SW480 (cell line): ENCODE measurements around the gene NCAPD2.
A peak's percentile ranks its signal among the peaks of the same experiment; 100 is the strongest.
"Not testable (repeated sequence)": the region's sequence is repeated elsewhere in the genome, so short reads cannot be mapped to it uniquely, and the experiment has no call there.

Source experiments
- DNase-seq: peaks from one replicate; pipeline ENCODE4 v3.0.0-alpha.2; 2016; ENCODE audit warnings: low spot score

NCAPD2 gene

GRCh38 chr12:6463216-6463615 lies 30.7 kb upstream of the NCAPD2 start:
- no peak for DNase-seq

GRCh38 chr12:6463858-6464257 lies 30.0 kb upstream of the NCAPD2 start:
- no peak for DNase-seq

- no peak for DNase-seq
Observed at GRCh38 chr12:6464531-6464930, 29.4 kb upstream of the NCAPD2 start.

- DNase-seq = peak; percentile 71
Observed at GRCh38 chr12:6465467-6466183, 28.3 kb upstream of the NCAPD2 start.

GRCh38 chr12:6466184-6466573 lies 27.7 kb upstream of the NCAPD2 start:
- DNase-seq = no peak

GRCh38 chr12:6466751-6467150 lies 27.2 kb upstream of the NCAPD2 start:
- DNase-seq = not testable (repeated sequence)

- not testable (repeated sequence) for DNase-seq
Observed at GRCh38 chr12:6467571-6468282, 26.2 kb upstream of the NCAPD2 start.

GRCh38 chr12:6468283-6468575 lies 25.7 kb upstream of the NCAPD2 start:
- no peak for DNase-seq

GRCh38 chr12:6469092-6469491 lies 24.8 kb upstream of the NCAPD2 start:
- no peak for DNase-seq

- DNase-seq = peak; percentile 20
Observed at GRCh38 chr12:6469609-6470374, 24.1 kb upstream of the NCAPD2 start.

- DNase-seq = peak; percentile 99
Observed at GRCh38 chr12:6470375-6471163, 23.3 kb upstream of the NCAPD2 start, which contains the start of gene VAMP1. VAMP1 (minus strand) TSS chr12:6470677; CDS start chr12:6470531, 146 bp downstream.

- DNase-seq = no peak
Observed at GRCh38 chr12:6471989-6472360, 21.9 kb upstream of the NCAPD2 start.

GRCh38 chr12:6472491-6472890 lies 21.4 kb upstream of the NCAPD2 start:
- DNase-seq = no peak

GRCh38 chr12:6475233-6475975 lies 18.5 kb upstream of the NCAPD2 start:
- not testable (repeated sequence) for DNase-seq

- DNase-seq = no peak
Observed at GRCh38 chr12:6476489-6476888, 17.4 kb upstream of the NCAPD2 start.

GRCh38 chr12:6477601-6478377 lies 16.1 kb upstream of the NCAPD2 start:
- not testable (repeated sequence) for DNase-seq

GRCh38 chr12:6478416-6478815 lies 15.5 kb upstream of the NCAPD2 start:
- no peak for DNase-seq

- no peak for DNase-seq
Observed at GRCh38 chr12:6488240-6488639, 5.7 kb upstream of the NCAPD2 start.

- DNase-seq = no peak
Observed at GRCh38 chr12:6489449-6489848, 4.5 kb upstream of the NCAPD2 start.

- not testable (repeated sequence) for DNase-seq
Observed at GRCh38 chr12:6490673-6491072, 3.2 kb upstream of the NCAPD2 start.
